Liver (tissue), 9 donors: ENCODE measurements around the gene ARID3A. TPM values are rescaled to one million over a fixed set of nuclear protein-coding genes. Genes with fewer than 3 reads are reported as not detected.

Experiments used
- DNase-seq: peaks from one replicate; pipeline ENCODE4 v3.0.0-alpha.2; 2017; ENCODE audit warnings: low spot score
- H3K27ac ChIP-seq, 2 donors: one replicate each; pipeline ENCODE4 v1.7.0; 2013; ENCODE audit warnings: inconsistent platforms in 2 of 2, low read length in 2 of 2, control low read depth in 1 of 2, low read depth in 1 of 2, mild to moderate bottlenecking in 1 of 2
- H3K27me3 ChIP-seq, 4 donors: one replicate each; pipeline versions ENCODE4 v1.6.1 to v1.7.0; 2013; ENCODE audit warnings: low read length in 3 of 4, inconsistent platforms in 1 of 4, mild to moderate bottlenecking in 1 of 4, moderate library complexity in 1 of 4; ENCODE audit not compliant: control insufficient read depth in 4 of 4, insufficient read depth in 4 of 4
- H3K36me3 ChIP-seq, 4 donors: one replicate each; pipeline versions ENCODE4 v1.6.1 to v1.7.0; 2013; ENCODE audit warnings: low read length in 3 of 4, mild to moderate bottlenecking in 3 of 4, low read depth in 1 of 4, moderate library complexity in 1 of 4; ENCODE audit not compliant: control insufficient read depth in 4 of 4, insufficient read depth in 3 of 4
- H3K4me1 ChIP-seq, 4 donors: one replicate each; pipeline versions ENCODE4 v1.6.1 to v1.7.0; 2013; ENCODE audit warnings: low read length in 3 of 4, mild to moderate bottlenecking in 3 of 4, moderate library complexity in 1 of 4; ENCODE audit not compliant: control insufficient read depth in 4 of 4, insufficient read depth in 4 of 4
- H3K4me3 ChIP-seq, 3 donors: one replicate each; pipeline versions ENCODE4 v1.6.1 to v1.7.0; 2013; ENCODE audit warnings: low read length in 3 of 3, control low read depth in 1 of 3, low read depth in 1 of 3, mild to moderate bottlenecking in 1 of 3
- H3K9ac ChIP-seq, 2 donors: one replicate each; pipeline ENCODE4 v1.7.0; 2013; ENCODE audit warnings: low read length in 2 of 2, mild to moderate bottlenecking in 2 of 2, moderate library complexity in 2 of 2, control low read depth in 1 of 2, low read depth in 1 of 2
- H3K9me3 ChIP-seq, 4 donors: one replicate each; pipeline versions ENCODE4 v1.6.1 to v1.7.0; 2013; ENCODE audit warnings: low read length in 3 of 4; ENCODE audit not compliant: control insufficient read depth in 4 of 4
- ATF3 ChIP-seq: IDR thresholded peaks from 2 replicates; pipeline ENCODE4 v1.6.1; 2016; ENCODE audit warnings: antibody characterized with exemption
- FOXA2 ChIP-seq: IDR thresholded peaks from 2 replicates; pipeline ENCODE4 v1.6.1; 2016; ENCODE audit warnings: antibody characterized with exemption
- GABPA ChIP-seq, 2 donors: IDR thresholded peaks in 1 of 2; conservative IDR thresholded peaks in 1 of 2; 2 replicates each; pipeline ENCODE4 v1.6.1; 2016; ENCODE audit warnings: antibody characterized with exemption in 2 of 2, mild to moderate bottlenecking in 1 of 2, moderate library complexity in 1 of 2
- HNF4G ChIP-seq: IDR thresholded peaks from 2 replicates; pipeline ENCODE4 v1.6.1; 2016; ENCODE audit warnings: antibody characterized with exemption
- RAD21 ChIP-seq, 2 donors: IDR thresholded peaks; 2 replicates each; pipeline ENCODE4 v1.6.1; 2016; ENCODE audit warnings: antibody characterized with exemption in 2 of 2, mild to moderate bottlenecking in 2 of 2
- TAF1 ChIP-seq: conservative IDR thresholded peaks from 2 replicates; pipeline ENCODE4 v1.6.1; 2016; ENCODE audit warnings: antibody characterized with exemption, mild to moderate bottlenecking
- YY1 ChIP-seq: IDR thresholded peaks from 2 replicates; pipeline ENCODE4 v1.6.1; 2016; ENCODE audit warnings: antibody characterized with exemption, mild to moderate bottlenecking
- ZBTB33 ChIP-seq: IDR thresholded peaks from 2 replicates; pipeline ENCODE4 v1.6.1; 2016; ENCODE audit warnings: antibody characterized with exemption
- WGBS: extraction: QIAGEN DNeasy Blood & Tissue Kit; methylation state at CpG from one replicate; pipeline ENCODE4 v1.1.7; 2013; 5-methylcytosine and 5-hydroxymethylcytosine counted together
- polyA plus RNA-seq, 2 donors: library from polyadenylated mRNA; stranded (reverse) in 1 of 2; unstranded in 1 of 2; fragments of 200-250 nt in 1 of 2; fragments of >200 nt in 1 of 2; fragmentation: Nextera tagmentation in 1 of 2; extraction: Ambion mirVana in 1 of 2; gene quantifications; one replicate each; pipeline versions ENCODE4 v1.2.1 to v1.2.3, GENCODE V29; 2013 to 2015
- total RNA-seq, 2 donors: library from RNA; depleted of rRNA; stranded (reverse); fragments of >200 nt; gene quantifications; one replicate each; pipeline ENCODE4 v1.2.3, GENCODE V29; 2014
- TF ChIP-seq, protein P1 (sequence below): fragments of 150-350 bp; IDR thresholded peaks from 2 replicates; pipeline ENCODE4 v1.5.1; 2017; ENCODE audit warnings: improper control_type of control experiment, low read depth, low read length; ENCODE audit not compliant: missing input control
- donor health status: healthy.
- donor health status: healthy.
- donor health status: healthy.
- donor health status: healthy.
- donor health status: healthy.

ARID3A gene
- total and polyA plus RNA-seq, 4 donors, result 0.74 to 42.4 (median 3.1) TPM

DNA sequence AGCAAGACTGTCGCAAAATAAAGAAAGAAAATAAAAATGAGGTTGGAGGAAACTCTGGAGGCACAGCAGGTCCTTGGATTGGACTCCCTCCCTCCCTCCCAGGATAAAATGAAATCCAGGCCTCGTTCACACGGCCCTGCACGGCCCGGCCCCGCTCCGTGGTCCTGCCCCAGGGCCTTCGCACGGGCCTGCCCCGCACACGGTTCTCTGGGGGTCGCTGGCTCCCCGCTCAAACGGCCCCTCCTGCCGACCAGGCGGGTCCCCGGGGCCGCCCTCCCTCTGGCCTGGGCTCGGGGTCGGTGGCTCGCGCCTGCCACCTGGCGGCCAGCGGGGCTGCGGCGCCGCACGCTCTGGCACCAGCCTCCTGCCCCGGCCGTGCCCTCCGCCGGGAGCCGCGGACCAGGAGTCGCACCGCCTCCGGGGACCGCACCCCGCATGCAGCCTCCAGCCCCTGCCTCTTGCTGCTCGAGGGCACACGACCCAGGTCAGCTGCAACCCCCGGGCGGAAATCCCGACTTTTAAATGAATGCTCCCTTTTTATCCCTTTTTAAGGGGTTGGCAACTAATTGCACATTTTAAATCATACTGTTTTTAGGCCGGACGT, 56.8 kb downstream of the ARID3A start:
- Histone ChIP-seq H3K27ac (peak overlapping the region in 1 of 2 donors; percentile 20), H3K4me1 (peaks cover 11 to 39% (median 29%) of the 10 kb centered on the region in 4 donors), H3K9ac (no peak overlapping the region), H3K9me3 (no peaks in the 10 kb centered on the region), H3K36me3 (peaks cover 0 to 7% (median 2%) of the 10 kb centered on the region in 4 donors), H3K4me3 (peak overlapping the region in 1 of 3 donors; percentile 37), H3K27me3 (no peaks in the 10 kb centered on the region)
- TF ChIP-seq, protein P1, sequence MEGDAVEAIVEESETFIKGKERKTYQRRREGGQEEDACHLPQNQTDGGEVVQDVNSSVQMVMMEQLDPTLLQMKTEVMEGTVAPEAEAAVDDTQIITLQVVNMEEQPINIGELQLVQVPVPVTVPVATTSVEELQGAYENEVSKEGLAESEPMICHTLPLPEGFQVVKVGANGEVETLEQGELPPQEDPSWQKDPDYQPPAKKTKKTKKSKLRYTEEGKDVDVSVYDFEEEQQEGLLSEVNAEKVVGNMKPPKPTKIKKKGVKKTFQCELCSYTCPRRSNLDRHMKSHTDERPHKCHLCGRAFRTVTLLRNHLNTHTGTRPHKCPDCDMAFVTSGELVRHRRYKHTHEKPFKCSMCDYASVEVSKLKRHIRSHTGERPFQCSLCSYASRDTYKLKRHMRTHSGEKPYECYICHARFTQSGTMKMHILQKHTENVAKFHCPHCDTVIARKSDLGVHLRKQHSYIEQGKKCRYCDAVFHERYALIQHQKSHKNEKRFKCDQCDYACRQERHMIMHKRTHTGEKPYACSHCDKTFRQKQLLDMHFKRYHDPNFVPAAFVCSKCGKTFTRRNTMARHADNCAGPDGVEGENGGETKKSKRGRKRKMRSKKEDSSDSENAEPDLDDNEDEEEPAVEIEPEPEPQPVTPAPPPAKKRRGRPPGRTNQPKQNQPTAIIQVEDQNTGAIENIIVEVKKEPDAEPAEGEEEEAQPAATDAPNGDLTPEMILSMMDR, result peak; percentile 87
- TF ChIP-seq FOXA2 (no peak), RAD21 (IDR thresholded peaks at IDR 0.05) (peak; percentile 59 to 72), TAF1 (no peak), ATF3 (no peak)
- 1% methylated on average over 46 of the region's 46 CpGs for WGBS
- peak; percentile 90 for DNase-seq

DNA sequence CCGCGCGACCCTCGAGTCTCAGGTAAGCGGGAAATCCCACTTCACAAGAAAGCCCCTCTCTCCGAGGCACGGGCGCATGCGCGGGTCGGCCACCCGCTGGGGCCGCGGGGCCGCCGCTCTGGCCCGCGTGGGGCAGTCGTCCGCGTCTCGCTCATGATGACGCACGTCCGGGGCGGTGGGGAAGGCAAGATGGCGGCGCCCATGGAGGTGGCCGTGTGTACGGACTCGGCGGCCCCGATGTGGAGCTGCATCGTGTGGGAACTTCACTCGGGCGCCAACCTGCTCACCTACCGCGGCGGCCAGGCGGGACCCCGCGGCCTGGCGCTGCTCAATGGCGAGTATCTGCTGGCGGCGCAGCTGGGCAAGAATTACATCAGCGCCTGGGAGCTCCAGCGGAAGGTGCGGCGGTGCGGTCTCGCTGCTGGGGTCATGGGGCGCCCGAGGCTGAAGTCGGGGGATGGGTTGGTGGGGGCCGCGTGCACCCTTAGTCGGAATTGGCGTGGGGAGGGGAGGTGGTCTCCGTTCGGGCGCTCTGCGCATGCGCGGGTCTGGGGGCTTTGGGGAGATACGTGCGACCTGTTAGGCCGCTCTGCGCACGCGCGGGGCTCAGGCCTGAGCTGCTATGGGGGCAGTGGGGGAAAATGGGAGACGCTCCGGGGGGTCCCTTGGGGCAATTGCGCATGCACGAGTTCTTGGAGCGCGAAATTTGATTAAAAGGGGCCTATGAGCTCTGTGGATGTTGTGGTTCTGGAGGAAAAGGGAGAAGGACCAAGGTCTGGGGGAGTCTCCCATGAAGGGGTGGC, 58.5 kb downstream of the ARID3A start, which contains the start of gene WDR18:
WDR18 (plus strand) TSS at position 181 of the 803 bp plus-strand sequence; CDS start at position 190, 9 bp downstream.
- H3K4me1 ChIP-seq, result peaks cover 11 to 39% (median 29%) of the 10 kb centered on the region in 4 donors
- peak within 1 kb of the TSS; percentile 86 to 87 (median 86) for H3K4me3 ChIP-seq
- DNase-seq, result peak; percentile 90
- H3K27me3 ChIP-seq, result no peaks in the 10 kb centered on the region
- H3K9me3 ChIP-seq, result no peaks in the 10 kb centered on the region
- H3K27ac ChIP-seq, result peak within 1 kb of the TSS; percentile 66 to 78
- 1% methylated on average over 78 of the region's 78 CpGs for WGBS
- H3K36me3 ChIP-seq, result peaks cover 0 to 11% (median 2%) of the 10 kb centered on the region in 4 donors
- TF ChIP-seq HNF4G (no peak), ZBTB33 (no peak), GABPA (IDR thresholded peaks at IDR 0.05 in 1 of 2, conservative IDR thresholded peaks at IDR 0.05 in 1 of 2) (peak in 1 of 2 donors; percentile 88), RAD21 (IDR thresholded peaks at IDR 0.05) (no peak), YY1 (peak; percentile 99)
- TF ChIP-seq, protein P1, result peak; percentile 27
- H3K9ac ChIP-seq, result peak within 1 kb of the TSS; percentile 55 to 56
